ENCODE measurements around the gene CIBAR2. TPM values are rescaled to one million over a fixed set of nuclear protein-coding genes. Genes with fewer than 3 reads are reported as not detected.

The CIBAR2 gene
- total and polyA plus RNA-seq, 9 of the 15 experiments (the other 6 are each of a cell fraction or from before 2014, with no cell fraction given), result not detected

DNA sequence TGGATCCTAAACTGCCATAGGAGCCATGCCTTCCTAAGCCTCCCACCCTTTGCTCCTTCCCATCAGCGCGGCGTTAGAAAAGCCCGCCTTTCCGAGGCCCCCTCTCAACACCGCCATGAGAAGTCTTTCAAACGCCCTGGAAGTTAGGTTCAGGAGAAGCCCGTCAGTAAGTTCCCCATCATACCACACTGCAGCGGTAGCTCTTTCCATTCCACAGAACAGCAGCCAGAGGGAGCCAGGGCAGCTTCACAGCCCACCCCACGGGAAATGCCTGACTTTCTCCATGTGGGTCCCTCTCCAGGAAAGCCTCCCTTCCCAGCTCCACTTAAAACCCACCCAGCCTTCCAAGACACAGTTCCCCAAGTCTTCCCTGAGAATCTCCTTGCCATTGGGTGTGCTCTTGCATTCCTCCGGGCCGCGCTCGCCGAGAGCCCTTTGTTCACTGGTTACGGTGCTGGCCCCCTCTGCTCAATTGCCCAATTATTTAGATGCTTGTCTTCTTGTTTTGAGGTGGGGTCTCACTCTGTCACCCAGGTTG, 56.0 kb downstream of the CIBAR2 start (continued):
- TF ChIP-seq, protein P1, sequence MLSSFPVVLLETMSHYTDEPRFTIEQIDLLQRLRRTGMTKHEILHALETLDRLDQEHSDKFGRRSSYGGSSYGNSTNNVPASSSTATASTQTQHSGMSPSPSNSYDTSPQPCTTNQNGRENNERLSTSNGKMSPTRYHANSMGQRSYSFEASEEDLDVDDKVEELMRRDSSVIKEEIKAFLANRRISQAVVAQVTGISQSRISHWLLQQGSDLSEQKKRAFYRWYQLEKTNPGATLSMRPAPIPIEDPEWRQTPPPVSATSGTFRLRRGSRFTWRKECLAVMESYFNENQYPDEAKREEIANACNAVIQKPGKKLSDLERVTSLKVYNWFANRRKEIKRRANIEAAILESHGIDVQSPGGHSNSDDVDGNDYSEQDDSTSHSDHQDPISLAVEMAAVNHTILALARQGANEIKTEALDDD (IDR thresholded peaks at IDR 0.05), result no peak
- TF ChIP-seq LARP7 (IDR thresholded peaks at IDR 0.05), result no peak
- TF ChIP-seq, protein P2, sequence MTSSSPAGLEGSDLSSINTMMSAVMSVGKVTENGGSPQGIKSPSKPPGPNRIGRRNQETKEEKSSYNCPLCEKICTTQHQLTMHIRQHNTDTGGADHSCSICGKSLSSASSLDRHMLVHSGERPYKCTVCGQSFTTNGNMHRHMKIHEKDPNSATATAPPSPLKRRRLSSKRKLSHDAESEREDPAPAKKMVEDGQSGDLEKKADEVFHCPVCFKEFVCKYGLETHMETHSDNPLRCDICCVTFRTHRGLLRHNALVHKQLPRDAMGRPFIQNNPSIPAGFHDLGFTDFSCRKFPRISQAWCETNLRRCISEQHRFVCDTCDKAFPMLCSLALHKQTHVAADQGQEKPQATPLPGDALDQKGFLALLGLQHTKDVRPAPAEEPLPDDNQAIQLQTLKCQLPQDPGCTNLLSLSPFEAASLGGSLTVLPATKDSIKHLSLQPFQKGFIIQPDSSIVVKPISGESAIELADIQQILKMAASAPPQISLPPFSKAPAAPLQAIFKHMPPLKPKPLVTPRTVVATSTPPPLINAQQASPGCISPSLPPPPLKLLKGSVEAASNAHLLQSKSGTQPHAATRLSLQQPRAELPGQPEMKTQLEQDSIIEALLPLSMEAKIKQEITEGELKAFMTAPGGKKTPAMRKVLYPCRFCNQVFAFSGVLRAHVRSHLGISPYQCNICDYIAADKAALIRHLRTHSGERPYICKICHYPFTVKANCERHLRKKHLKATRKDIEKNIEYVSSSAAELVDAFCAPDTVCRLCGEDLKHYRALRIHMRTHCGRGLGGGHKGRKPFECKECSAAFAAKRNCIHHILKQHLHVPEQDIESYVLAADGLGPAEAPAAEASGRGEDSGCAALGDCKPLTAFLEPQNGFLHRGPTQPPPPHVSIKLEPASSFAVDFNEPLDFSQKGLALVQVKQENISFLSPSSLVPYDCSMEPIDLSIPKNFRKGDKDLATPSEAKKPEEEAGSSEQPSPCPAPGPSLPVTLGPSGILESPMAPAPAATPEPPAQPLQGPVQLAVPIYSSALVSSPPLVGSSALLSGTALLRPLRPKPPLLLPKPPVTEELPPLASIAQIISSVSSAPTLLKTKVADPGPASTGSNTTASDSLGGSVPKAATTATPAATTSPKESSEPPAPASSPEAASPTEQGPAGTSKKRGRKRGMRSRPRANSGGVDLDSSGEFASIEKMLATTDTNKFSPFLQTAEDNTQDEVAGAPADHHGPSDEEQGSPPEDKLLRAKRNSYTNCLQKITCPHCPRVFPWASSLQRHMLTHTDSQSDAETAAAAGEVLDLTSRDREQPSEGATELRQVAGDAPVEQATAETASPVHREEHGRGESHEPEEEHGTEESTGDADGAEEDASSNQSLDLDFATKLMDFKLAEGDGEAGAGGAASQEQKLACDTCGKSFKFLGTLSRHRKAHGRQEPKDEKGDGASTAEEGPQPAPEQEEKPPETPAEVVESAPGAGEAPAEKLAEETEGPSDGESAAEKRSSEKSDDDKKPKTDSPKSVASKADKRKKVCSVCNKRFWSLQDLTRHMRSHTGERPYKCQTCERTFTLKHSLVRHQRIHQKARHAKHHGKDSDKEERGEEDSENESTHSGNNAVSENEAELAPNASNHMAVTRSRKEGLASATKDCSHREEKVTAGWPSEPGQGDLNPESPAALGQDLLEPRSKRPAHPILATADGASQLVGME (CRISPR knock-in tag; IDR thresholded peaks at IDR 0.05), result no peak
- TF ChIP-seq ZZZ3 (IDR thresholded peaks at IDR 0.05), result no peak
- TF ChIP-seq RBM15 (IDR thresholded peaks at IDR 0.05; ENCODE audit: insufficient read depth, low read length), result no peak
- no peak for TF ChIP-seq SIN3A (IDR thresholded peaks at IDR 0.05; ENCODE audit: borderline replicate concordance in 2 of 2, control insufficient read depth in 1 of 2, low read depth in 2 of 2, low read length in 2 of 2)
- no peak for TF ChIP-seq WHSC1 (IDR thresholded peaks at IDR 0.05; ENCODE audit: low read length)
- TF ChIP-seq, protein P3, sequence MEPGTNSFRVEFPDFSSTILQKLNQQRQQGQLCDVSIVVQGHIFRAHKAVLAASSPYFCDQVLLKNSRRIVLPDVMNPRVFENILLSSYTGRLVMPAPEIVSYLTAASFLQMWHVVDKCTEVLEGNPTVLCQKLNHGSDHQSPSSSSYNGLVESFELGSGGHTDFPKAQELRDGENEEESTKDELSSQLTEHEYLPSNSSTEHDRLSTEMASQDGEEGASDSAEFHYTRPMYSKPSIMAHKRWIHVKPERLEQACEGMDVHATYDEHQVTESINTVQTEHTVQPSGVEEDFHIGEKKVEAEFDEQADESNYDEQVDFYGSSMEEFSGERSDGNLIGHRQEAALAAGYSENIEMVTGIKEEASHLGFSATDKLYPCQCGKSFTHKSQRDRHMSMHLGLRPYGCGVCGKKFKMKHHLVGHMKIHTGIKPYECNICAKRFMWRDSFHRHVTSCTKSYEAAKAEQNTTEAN (CRISPR knock-in tag; IDR thresholded peaks at IDR 0.05), result no peak
- no peak for TF ChIP-seq PTTG1 (tag; IDR thresholded peaks at IDR 0.05; ENCODE audit: low read depth)
- no peak for TF ChIP-seq PCBP2 (IDR thresholded peaks at IDR 0.05; ENCODE audit: low read depth, low read length, poor library complexity, severe bottlenecking)
- TF ChIP-seq, protein P4, sequence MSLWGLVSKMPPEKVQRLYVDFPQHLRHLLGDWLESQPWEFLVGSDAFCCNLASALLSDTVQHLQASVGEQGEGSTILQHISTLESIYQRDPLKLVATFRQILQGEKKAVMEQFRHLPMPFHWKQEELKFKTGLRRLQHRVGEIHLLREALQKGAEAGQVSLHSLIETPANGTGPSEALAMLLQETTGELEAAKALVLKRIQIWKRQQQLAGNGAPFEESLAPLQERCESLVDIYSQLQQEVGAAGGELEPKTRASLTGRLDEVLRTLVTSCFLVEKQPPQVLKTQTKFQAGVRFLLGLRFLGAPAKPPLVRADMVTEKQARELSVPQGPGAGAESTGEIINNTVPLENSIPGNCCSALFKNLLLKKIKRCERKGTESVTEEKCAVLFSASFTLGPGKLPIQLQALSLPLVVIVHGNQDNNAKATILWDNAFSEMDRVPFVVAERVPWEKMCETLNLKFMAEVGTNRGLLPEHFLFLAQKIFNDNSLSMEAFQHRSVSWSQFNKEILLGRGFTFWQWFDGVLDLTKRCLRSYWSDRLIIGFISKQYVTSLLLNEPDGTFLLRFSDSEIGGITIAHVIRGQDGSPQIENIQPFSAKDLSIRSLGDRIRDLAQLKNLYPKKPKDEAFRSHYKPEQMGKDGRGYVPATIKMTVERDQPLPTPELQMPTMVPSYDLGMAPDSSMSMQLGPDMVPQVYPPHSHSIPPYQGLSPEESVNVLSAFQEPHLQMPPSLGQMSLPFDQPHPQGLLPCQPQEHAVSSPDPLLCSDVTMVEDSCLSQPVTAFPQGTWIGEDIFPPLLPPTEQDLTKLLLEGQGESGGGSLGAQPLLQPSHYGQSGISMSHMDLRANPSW (CRISPR knock-in tag; IDR thresholded peaks at IDR 0.05), result no peak
- TF ChIP-seq EP300 (IDR thresholded peaks at IDR 0.05; ENCODE audit: low read length), result no peak
- TF ChIP-seq SRSF1 (IDR thresholded peaks at IDR 0.05; ENCODE audit: low read depth, low read length), result no peak
- TF ChIP-seq FOSL1 (tag; conservative IDR thresholded peaks at IDR 0.05), result no peak
- TF ChIP-seq ESRRB (CRISPR knock-in tag; IDR thresholded peaks at IDR 0.05; ENCODE audit: borderline replicate concordance), result no peak
- no peak for TF ChIP-seq ZNF316 (IDR thresholded peaks at IDR 0.05)
- TF ChIP-seq ZNF444 (CRISPR knock-in tag; IDR thresholded peaks at IDR 0.05), result no peak

Measured in K562 (cell line).